ENCODE results near the gene RCOR1.
A peak's percentile ranks its signal among the peaks of the same experiment; 100 is the strongest.
"Not testable (repeated sequence)": the region's sequence is repeated elsewhere in the genome, so short reads cannot be mapped to it uniquely, and the experiment has no call there.

RCOR1 gene

DNA sequence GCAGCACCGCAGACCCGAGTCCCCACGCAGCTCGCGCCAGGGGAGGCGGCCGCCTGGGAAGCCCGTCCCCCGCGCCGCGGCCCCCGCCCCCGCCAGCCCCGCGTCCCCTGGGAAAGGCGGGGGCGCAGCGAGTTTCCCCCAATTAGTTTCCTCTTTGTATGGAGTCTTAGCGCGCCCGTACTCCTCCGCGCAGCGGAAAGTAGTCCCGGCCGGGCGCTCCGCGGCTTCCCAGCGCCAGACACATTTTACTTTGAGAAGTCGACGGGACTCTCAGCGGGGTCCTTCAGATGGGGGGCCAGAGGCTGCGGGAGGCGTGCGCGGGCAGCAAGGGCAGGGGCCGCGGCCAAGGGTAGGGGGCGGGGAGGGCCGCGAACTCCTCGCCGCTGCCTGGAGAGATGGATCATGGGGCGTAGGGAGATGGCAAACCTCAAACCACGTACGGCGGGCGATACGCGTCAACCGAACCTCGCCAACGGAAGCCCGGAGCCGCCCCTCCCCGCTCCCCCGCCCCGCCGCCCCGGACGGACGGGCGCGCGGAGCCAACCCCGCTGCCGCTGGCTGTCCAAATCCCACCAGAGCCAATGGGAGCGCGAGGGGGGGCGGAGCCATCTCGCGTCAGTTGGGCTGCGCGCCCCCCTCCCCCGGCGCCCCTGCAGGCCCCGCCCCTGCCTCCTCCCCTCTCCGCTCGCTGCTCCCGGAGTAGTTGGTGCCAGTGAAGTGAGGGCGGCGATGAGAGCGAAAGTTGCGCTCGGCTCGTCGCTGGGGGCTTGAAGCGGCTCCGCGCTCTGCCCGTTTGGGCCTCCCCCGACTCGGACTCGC lies at the start of gene RCOR1:
TSS of gene RCOR1 (plus strand) at position 706 of the 819 bp plus-strand sequence. CDS start 238 bp downstream, outside the sequence.
- peak; percentile 85 for DNase-seq (ENCODE audit: low read depth, low spot score)

DNA sequence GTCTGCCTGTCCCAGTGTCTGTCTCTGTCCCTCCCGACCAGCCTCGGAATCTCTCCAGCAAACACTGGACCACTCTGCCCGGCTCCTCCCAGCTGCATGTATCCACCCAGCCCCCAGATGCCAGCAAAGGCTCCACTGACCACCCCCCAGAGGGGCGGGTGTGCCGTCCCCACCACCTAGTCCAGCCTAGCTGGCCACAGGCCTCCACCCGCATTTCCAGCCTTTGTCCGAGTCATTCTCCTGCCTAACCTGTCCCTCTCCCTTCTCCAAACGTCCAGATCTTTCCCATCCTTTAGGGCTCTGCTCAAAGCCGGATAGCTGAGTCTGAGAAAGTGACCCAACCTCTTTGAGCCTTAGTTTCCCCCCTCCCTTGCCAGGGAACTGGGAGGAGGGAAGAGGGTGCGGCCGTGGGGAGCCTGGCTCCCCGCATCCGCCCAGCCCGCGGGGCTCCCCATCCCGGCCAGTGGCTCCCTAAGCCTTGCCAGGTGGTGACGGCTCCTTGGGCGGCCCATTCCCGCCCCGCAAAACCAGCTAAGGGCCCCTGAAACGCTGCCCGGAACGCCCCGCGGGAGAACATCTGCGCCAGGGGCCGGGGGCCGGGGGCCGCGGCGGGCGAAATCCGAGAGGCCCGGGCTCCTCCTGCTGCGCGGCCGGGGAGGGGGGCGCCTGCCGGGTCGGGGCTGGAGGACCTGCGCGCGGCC lies 48.3 kb upstream of the RCOR1 start:
- DNase-seq (ENCODE audit: low read depth, low spot score): no peak

DNA sequence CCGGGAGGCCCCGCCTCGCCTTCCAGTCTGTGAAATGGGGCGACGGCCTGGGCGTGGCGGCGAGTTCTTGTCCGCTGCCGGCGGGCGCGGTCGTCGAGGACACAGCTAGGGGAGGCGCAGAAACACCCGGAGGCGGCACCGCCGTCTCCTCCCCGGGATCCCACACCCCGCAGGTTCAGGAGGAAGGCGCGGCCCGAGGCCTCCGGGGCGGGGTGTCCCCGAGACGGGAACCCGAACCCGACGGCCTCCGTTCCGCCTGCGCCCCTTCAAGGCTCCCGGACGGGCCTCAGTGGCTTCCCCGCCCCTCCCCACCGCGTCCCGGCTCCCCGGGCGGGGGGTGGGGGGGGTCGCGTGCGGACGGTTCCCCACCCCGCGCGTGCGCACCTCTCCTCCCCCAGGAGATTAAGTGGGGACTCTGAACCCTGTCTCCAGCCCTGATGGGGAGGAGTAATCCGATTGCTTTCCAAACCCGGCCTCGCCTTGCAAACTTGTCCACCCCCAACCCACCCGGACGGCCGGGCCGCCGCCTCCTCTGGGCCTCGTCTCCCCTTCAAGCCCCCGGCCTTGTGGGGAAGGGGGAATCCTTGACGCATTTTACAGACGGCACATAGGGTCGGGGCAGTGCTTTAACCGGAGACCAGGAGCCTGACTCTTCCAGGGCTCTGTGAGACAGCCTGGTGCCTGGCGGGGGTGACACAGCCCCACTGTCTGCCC lies 47.5 kb upstream of the RCOR1 start:
- no peak for DNase-seq (ENCODE audit: low read depth, low spot score)

DNA sequence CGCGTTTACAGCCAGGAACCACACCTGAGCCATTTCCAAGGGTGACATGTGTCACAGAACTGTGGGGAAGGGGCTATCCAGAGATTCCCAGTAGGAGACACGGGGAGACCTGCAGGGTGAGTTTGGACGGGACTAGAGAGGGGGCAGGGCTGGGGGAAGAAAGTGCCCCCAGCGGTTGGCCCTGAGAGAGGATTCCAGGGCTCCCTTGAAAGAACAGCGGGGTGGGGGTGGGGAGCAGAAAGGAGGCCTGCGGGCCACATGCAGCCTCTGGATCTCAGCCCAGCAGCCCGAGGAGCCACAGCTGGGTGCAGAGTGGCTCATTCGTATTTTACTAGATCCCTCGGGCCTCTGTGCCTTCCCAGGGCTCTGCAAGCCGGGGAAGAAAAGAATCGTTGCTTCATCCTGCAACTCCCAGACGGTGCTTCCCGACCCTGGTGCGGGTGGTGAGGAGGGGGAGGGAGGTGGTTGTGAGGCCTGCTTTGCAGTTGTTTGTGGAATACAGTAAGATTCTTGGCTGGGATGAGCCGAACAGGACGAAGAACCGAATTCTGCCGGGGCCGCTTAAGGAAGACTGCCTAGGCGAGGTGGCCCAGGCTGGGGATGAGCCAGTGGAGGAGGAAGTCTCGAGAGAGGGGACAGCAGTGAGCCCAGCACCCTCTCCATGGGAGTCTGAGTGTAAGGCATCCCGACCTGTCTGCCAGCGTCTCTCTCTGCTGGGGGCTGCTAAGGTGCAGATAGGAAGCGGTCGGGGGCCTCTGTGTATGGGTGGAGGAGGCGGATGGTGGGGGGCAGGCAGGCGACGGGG lies 46.8 kb upstream of the RCOR1 start:
- no peak for DNase-seq (ENCODE audit: low read depth, low spot score)

DNA sequence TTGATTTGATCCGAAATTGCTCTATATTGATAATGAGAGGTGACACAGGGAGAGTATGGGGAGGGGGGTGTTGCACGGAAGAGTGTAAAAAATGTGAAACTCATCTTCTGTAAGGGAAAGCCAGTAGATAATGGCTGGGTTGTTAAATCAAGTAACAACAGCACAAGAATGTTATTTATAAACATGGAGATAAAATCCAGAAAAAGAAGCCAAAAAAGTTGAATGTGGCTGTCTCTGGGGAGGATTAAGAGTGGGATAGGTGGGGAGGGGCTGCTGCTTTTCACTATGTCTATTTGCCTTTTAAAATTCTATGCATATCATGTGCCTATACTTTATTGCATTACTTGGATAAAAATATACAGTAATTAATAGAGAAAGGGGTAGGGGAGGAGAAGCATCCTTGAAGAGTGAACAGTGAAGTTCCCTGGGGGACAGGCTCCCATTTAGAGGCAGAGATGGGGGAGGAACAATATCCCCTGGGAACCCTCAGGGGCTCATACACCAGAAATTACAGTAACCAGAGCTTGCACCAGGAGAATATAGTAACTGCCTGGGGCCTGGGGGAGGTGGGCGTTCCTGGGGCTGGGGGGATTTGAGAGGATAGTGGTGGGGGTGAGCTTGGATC lies 43.7 kb upstream of the RCOR1 start:
- DNase-seq (ENCODE audit: low read depth, low spot score): no peak

DNA sequence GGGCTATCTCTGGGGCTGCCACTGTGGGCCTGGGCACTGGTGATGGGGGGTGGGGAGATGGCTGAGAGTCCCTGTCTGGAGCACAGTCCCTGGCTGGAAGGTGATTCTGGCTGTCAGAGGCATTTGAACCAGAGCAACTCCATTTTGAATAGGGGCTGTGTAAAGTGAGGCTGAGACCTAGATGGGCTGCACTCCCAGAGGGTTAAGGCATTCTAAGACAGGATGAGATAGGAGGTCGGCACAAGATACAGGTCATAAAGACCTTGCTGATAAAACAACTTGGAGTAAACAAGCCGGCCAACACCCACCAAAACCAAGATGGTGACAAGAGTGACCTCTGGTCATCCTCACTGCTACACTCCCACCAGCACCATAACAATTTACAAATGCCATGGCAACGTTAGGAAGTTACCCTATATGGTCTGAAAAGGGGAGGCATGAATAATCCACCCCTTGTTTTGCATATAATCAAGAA lies 41.5 kb upstream of the RCOR1 start:
- DNase-seq (ENCODE audit: low read depth, low spot score): not testable (repeated sequence)

DNA sequence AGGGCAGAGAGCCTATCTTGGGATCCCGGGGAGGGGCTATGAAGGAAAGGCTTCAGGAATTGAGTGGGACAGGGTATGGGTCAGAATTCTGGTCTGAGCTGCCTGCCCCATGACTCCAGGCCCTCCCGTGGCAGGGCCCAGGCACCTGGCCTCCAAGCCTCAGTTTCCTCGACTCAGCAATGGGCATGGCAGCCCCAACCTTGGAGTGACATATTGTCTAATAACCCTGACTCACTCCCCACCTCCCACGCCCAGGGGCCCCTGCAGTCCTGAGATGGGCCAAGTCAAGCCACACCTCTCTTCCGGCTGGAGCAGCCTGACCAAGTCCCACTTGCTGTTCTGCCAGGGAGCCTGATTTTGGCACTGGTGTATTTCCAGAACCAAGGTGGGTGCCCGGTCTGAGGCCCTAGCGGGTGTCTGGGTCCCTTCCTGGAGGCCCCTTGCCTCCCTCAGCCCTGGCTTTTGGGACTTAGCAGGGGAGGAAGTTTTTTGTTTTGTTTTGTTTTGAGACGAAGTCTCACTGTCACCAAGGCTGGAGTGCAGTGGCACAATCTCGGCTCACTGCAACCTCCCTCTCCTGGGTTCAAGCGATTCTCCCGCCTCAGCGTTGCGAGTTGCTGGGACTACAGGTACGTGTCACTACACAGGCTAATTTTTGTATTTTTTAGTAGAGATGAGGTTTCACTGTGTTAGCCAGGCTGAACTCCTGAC lies 40.3 kb upstream of the RCOR1 start:
- DNase-seq (ENCODE audit: low read depth, low spot score): no peak

DNA sequence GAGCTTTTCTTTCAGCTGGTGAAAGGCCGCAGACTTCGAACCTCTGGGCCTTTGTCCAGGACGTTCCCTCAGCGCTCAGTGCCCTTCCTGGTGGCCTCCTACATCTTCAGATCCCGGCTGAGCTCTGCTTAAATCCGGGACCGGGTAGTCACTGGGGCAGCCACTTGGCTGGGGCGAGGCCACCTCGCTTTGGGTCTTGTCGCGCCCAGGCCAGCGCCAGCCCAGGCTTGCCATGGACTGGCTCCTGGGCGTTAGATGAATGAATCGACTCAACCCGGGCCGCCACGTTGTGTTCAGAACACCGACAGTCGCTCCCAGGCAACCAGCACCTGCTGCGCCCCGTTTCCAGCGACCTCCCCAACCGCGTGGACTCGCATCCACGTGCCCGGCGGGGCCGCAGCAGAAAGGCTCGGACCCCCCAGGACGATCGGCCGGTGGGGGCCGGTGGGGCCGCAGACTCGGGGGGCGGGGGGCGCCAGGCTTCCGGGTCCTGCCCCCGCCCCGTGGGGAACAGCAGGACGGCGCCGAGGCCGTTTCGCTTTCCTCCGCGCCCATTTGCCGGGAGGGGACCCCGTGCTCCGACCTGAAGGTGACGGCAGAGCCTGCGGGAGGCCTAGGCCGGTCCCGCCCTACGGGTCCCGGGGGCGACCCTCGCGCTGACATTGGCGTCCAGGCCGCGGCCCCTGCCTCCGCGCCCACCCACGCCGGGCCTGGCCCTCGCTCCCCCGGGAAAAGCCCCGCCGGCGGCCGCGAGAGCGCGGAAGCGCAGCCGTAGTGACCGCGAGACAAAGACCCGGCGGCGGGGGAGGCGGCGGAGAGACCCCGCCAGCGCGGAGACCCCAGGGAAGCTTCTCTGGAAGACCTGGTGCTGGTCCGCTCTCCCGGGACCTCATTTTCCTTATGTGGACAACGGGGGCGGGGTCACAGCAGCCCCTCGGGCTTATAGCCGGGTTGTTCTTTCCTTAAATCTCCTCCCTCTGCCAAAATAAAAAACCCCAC lies 37.3 kb upstream of the RCOR1 start:
- no peak for DNase-seq (ENCODE audit: low read depth, low spot score)

DNA sequence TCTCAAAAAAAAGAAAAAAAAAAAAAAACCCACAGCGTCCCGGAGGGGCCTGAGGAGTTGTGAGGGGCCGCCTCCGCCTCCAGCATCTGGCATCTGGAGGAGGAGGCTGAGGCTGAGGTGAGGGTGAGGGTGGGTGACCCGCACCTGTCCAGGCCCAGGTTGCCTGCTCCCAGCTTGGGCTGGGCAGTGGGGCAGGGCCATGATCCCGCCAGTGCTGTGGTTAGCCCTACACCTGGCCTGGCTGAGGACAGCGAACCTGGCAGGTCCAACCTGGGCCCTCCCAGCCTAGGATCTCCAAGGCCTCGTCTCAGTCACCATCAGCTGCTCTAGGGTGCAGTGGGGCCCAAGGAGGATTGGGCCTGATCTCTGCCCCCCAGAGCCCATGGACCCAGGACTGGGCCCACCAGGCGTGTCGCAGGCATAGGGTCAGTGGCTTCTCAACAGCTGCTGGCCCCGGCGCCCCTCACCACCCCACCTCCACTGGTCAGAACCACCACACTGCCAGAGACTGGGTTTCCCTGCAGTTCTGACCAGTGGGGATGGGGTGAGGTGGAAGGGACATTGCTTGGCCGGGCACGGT lies 36.3 kb upstream of the RCOR1 start:
- no peak for DNase-seq (ENCODE audit: low read depth, low spot score)

DNA sequence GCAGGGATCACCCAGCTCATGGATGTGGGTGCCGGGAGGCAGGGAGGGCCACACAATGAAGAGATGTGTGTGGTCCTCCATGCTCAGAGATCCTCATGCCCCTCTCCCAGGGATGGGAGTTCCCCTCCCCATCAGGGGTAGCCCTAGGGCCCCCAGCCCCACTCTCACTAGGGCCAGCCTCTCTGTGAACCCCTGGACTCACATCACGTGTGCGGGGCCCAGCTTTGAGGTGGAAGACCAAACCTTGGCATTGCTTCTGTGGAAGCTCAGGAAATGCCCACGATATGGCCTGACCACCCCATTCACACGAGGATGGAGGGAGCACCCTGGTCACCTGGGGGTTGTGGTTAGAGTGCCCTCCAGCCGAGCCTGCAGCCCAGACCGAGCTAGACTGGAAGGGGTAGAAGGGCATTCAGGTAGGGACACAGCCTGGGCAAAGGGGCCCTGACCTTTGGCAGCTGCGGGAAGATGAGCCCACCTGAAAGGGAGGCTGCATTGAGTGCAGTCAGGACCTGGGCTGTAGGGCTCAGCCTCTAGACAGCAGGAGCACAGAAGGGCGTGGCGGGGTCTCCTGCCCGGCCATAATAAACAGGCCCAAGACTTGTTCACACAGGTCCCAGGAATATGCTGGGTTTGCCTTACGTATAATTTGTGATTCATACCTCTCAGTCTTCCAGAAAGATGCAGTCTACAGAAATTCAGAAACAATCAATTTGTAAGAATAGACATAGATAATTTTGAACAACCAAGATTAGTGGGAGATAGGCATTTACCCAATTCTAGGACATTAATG lies 34.8 kb upstream of the RCOR1 start:
- no peak for DNase-seq (ENCODE audit: low read depth, low spot score)

DNA sequence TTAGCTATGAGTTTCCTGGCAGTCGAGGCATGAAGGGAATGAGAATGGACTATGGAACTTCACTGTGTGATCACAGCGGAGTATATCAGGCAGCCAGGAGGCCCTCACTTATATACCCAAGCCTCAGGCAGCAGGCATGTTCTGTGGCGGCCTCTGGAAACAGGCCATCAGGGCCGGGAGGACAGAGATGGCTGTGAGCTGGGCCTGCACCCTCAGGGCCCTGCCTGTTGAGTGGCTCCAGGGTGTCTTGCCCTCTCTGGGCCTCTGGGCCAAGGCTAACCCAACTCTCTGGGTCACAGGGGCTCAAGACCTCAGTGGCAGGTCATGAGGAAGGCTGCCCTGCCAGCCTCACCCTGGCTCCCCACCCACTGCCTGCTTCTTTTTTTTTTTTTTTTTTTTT lies 33.9 kb upstream of the RCOR1 start:
- DNase-seq (ENCODE audit: low read depth, low spot score): no peak

DNA sequence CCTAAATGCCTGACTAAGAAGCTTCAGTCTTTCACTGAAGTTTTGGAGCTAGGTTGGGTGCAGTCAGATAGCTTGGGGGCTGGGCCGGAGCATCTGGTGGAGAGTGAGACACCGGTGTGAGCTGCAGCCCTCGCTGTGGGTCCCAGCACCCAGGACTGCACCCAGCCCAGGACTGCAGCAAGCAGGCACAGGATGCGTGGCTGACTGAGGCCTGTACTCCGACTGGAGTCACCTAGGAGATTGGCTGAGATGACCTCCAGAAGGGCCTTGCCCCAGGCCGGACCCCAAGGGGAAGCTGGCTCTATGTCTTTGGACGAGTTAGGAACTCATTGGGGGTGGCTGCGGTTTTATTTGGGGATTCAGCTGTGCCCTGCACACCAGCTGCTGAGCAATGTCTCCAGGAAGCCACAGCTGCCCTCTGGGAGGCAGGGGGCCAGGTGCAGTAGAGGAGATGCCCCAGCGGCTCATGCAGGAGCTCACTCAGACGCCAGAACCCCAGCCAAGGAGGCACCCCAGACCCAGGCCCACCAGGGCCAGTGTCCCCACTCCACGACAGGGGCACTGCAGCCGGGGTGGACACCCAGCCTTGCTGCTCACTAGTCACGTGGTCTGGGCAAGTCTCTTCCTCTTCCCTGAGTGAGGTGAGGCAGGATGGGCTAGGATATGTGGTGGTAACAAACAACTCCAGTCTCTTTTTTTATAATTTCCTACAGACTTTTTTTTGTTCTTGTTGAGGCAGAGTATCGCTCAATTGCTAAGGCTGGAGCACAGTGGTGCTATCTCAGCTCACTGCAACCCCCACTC lies 31.8 kb upstream of the RCOR1 start:
- no peak for DNase-seq (ENCODE audit: low read depth, low spot score)

DNA sequence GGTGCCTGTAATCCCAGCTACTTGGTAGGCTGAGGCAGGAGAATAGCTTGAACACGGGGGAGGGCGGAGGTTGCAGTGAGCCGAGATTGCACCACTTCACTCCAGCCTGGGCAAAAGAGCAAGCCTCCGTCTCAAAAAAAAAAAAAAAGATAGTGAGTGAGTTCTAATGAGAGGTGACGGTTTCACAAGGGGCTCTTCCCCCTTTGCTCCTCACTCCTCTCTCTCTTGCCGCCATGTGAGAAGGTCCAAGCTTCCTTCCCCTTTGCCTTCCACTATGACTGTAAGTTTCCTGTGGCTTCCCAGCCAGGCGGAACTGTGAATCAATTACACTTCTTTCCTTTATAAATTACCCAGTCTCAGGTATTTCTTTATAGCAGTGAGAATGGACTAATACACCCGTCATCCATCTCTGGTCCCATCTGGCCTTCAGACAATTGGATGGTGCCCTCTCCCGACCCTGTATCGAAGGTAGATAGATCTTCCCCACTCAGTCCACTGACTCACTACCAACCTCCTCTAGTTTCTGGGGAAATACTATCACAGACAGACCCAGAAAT lies 27.0 kb upstream of the RCOR1 start:
- no peak for DNase-seq (ENCODE audit: low read depth, low spot score)

DNA sequence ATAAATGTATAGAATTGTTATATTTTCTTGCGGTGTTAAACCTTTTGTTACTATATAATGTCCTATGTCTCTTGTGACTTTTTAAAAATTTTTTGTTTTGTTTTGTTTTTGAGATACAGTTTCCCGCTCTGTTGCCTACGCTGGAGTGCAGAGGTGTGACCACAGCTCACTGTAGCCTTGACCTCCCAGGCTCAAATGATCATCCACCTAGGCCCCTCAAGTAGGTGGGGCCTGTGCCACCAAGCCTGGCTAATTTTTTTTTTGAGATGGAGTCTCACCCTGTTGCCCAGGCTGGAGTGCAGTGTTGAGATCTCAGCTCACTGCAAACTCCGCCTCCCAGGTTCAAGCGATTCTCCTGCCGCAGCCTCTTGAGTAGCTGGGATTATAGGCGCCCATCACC lies 26.5 kb upstream of the RCOR1 start:
- DNase-seq (ENCODE audit: low read depth, low spot score): no peak

DNA sequence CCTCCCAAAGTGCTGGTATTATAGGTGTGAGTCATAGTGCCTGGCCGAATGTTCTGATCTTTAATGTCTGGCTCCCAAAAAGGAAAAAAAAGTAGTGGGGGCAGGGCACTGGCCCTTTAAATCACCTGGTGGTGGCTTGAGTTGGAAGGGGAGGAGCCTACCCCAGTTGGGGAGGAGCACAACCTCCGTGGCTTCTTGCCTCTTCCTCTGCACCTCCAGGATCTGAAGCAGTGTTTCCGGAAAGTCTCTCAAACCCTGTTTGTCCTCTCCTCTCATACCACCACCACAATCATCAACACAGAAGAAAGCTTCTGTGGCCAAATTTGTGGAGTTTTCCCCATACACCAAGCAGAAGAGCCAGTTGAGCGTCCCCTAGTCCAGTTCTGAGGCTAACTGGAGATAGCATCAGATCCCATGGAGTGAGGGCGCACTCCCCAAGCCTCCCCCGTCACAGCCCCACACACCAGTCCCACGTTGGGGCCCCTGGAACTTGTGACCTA lies 24.3 kb upstream of the RCOR1 start:
- DNase-seq (ENCODE audit: low read depth, low spot score): no peak

DNA sequence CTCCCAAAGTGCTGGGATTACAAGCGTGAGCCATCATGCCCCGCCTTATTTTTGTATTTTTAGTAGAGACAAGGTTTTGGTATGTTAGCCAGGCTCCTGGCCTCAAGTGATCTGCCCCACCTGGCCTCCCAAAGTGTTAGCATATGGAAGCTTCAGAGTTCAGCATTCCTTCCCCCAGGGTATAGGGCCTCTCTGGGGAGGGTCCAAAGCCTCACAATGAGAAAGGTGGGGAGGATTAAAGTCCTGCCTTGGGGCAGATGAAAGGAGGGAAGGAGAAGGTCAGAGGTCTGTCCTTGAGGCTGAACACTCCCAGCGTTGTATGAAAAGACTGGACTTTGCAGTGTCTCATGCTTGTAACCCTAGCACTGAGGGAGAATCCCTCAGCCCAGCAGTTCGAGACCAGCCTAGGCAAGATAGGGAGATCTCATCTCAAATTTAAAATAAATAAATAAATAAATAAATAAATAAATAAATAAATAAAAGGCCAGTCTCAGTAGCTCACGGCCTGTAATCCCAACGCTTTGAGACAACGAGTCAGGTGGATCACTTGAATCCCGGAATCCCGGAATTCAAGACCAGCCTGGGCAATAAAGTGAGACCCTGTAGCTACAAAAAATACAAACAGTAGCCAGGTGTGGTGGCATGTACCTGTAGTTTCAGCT lies 22.0 kb upstream of the RCOR1 start:
- no peak for DNase-seq (ENCODE audit: low read depth, low spot score)

Measured in iPS DF 19.7 (cell line).